Measurements from ENCODE around the gene AGBL1. TPM values are rescaled to one million over a fixed set of nuclear protein-coding genes. Genes with fewer than 3 reads are reported as not detected.
A peak's percentile ranks its signal among the peaks of the same experiment; 100 is the strongest.

The AGBL1 gene
- total RNA-seq, 1 donor from 2014 or later: not detected

GRCh38 chr15:86572368-86572841 lies 492.7 kb downstream of the AGBL1 start:
- no peak for DNase-seq (ENCODE audit: low read depth, low spot score)

GRCh38 chr15:86573476-86573875 lies 493.8 kb downstream of the AGBL1 start:
- no peak for DNase-seq (ENCODE audit: low read depth, low spot score)

GRCh38 chr15:86588413-86588812 lies 508.7 kb downstream of the AGBL1 start:
- no peak for DNase-seq (ENCODE audit: low read depth, low spot score)

- DNase-seq (ENCODE audit: low read depth, low spot score): no peak
These were observed 510.8 kb downstream of the AGBL1 start for GRCh38 chr15:86590461-86590860.

DNA sequence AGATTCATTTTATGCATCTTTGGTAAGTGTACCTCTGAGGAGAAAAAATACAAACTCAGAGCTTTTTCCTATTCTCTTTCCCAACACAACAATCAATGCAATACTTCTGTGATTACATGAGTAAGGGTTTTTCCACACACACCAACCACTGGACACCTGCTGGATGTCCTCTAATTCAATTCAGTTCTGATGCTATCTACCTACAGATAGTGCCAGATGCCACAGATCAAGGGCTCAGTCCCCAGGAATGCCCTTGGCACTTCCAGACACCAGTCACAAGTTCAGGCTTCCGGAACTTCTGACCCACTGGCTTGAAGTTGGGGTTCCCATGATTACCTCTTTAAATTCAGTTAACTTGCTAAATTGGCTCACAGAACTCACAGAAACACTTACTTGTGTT lies 511.5 kb downstream of the AGBL1 start:
- no peak for DNase-seq (ENCODE audit: low read depth, low spot score)

DNA sequence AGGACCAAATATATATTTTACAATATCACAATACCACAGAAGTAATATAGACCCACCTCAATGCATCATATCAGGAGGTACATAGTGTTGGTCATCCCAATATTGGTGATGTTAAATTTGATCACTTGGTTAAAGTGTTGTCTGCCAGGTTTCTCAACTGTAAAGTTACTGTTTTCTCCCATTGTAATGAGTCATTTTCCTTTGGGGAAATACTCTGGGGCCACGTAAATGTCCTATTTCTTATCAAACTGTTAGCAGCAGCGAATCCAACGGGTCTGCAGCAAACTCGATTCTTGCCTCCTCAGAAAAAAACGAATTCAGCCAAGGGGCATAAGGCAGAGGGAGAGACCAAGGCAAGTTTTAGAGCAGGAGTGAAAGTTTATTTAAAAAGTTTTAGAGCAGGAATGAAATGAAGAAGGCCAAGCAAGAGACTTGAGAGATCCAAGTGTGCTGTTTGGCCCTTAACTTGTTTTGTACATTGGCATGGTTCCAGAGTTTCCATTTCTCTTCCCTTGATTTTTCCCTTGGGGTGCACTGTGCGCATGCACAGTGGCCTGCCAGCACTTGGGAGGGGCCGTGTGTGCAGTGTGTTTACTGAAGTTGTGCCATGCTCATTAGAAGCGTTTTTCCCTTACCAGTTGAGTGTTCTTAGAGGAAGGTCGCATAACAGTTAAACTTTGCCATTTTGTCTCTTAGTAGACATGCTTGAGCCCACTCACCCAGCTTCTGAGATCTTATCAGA lies 512.5 kb downstream of the AGBL1 start:
- no peak for DNase-seq (ENCODE audit: low read depth, low spot score)

- DNase-seq (ENCODE audit: low read depth, low spot score): no peak
These were observed 516.1 kb downstream of the AGBL1 start for GRCh38 chr15:86595741-86596140.

DNA sequence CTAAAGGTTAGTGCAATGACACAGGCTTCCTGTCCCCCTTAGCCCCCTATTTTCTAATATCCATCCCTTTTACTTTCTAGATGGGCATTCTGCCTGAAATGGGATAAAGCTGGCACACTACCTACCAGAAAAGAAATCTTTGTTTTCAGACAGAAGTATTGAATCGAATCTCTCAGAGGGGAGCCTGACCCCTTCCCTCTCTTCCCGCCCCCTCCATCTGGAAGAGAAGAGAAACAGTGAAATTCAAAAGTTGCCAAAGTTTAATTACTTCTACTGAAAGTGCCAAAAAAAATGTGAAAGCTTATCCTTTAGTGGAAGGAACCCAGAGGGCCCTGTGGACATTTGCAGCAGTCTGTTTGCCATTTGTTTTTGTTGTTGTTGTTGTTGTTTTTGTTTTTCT lies 523.8 kb downstream of the AGBL1 start:
- no peak for DNase-seq (ENCODE audit: low read depth, low spot score)

- no peak for DNase-seq (ENCODE audit: low read depth, low spot score)
These were observed 529.0 kb downstream of the AGBL1 start for GRCh38 chr15:86608461-86609205.

DNA sequence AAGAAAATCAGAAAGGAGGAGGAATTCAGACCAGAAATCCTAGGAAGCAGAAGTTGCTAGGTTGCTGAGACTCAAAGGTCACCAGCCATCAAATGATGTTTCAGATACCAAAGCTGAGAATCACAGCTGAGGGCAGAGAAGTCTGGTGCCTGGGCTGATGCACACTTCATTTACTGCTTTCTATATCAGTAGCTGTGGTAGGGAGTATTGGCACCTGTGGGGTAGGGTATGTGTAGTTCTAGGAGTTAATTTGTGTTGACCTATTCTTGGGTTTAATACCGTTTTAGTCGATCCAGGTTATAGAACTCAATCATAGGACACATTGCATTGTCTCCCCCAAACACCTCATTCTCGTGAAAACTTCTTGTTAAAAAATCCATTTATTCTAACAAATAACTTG lies 529.6 kb downstream of the AGBL1 start:
- no peak for DNase-seq (ENCODE audit: low read depth, low spot score)

DNA sequence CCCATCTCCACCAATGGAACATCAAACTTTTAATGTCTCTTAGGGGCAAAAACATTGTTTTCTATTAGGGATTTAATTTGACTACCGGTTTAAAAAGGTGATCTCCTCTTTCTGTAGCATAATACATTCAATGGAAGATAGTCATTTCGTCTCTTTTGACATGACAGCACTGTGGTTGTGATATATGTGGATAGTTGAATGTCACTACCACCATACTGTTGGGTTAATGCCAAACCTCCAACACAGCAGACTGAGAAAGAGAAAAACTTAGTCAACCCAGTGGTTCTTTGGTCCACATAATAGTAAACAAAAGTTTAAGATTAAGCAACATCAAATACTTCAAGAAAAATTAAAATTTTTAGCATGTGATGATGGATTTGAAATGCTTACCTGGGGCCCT lies 530.4 kb downstream of the AGBL1 start:
- DNase-seq (ENCODE audit: low read depth, low spot score): no peak

GRCh38 chr15:86611417-86612040 lies 531.9 kb downstream of the AGBL1 start:
- DNase-seq (ENCODE audit: low read depth, low spot score): no peak

GRCh38 chr15:86615411-86615810 lies 535.7 kb downstream of the AGBL1 start:
- DNase-seq (ENCODE audit: low read depth, low spot score): no peak

DNA sequence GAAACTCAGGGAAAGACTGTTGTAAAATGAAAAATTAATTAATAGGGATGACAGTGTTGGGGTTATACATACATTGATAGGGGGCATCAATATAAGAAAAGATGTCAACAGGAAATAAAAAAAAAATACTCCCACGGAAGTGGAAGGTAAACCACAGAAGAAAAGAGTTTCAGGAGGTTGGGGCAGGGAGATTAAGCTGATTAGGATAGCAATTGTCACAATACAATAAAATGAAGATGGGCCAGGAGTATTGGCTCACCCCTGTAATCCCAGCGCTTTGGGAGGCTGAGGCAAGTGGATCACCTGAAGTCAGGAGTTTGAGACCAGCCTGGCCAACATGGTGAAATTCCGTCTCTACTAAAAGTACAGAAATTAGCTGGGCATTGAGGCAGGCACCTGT lies 536.1 kb downstream of the AGBL1 start:
- DNase-seq (ENCODE audit: low read depth, low spot score): no peak

DNA sequence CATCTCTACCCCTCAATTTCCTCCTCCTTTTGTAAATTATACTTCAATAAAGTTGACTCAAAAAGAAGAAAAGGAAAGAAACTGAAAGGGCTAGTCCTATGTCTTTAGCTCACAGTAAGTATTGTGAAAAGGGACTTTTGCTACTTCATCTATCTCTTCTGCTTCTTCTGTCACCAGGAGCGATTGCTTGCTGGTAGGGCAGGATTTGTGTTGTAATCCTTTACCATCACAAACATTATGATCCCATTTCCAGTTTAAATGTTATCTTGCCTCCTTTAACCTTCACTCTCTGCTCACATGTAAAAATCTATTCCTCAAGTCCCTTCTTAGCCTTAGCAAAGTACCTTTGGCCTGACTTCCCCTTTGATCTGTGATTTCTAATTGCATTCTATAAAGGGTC lies 537.1 kb downstream of the AGBL1 start:
- DNase-seq (ENCODE audit: low read depth, low spot score): no peak

GRCh38 chr15:86620157-86620556 lies 540.5 kb downstream of the AGBL1 start:
- no peak for DNase-seq (ENCODE audit: low read depth, low spot score)

- no peak for DNase-seq (ENCODE audit: low read depth, low spot score)
These were observed 541.1 kb downstream of the AGBL1 start for GRCh38 chr15:86620641-86621349.

DNA sequence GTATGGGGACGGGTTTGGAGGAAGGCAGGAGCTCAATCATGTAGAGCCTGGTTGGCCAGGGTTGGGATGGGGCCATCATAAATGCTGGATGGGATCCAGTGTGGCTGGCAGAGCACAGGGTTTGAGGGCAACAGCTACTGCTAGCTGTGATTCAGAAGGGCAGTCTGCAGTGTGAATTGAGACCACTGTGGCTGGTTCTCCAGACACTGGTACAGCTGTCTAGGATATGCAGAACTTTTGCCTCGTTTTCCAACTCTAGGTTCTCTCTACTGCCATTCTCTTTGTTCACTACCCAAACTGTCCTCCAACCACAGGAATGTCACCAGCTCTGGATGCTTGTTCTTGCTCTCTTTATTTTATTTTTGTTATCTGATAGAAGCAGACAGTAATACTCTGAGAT lies 543.6 kb downstream of the AGBL1 start:
- DNase-seq (ENCODE audit: low read depth, low spot score): no peak

DNA sequence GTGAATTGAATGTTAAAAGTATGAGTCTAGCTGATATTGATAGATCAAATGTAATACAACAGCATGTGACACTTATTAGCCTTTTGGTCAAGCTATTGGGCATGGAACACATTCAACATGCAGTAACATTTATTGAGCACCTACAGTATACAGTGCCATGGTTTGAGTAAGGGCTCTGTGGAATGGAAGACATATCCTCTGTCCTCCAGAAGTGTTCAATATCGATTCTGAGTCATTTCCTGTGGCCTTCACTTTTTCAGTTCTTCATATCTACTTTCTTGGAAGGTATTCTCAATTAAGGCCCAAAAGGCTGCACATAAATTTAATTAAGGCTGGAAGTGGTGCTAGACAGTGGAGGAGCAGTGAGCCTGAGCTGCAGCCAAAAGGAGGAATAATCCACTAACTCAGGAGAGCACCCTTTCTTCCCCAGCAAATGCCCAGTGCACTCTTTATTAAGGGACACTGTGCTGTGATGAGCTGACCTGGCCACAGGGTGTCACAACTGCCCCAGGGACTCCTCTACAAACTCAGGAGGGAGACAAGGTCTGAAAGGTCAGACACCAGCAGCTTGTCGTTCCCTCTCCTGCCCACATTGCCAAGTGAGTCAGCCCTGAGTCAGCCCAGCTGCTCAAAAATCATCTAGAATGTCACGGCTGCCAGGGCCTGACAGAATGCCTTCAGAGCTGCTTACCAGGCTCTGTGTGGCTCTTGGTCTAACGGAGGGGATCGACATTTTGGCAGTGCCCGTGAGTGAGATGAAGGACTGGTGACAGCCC lies 544.8 kb downstream of the AGBL1 start:
- peak; percentile 54 for DNase-seq (ENCODE audit: low read depth, low spot score)

DNA sequence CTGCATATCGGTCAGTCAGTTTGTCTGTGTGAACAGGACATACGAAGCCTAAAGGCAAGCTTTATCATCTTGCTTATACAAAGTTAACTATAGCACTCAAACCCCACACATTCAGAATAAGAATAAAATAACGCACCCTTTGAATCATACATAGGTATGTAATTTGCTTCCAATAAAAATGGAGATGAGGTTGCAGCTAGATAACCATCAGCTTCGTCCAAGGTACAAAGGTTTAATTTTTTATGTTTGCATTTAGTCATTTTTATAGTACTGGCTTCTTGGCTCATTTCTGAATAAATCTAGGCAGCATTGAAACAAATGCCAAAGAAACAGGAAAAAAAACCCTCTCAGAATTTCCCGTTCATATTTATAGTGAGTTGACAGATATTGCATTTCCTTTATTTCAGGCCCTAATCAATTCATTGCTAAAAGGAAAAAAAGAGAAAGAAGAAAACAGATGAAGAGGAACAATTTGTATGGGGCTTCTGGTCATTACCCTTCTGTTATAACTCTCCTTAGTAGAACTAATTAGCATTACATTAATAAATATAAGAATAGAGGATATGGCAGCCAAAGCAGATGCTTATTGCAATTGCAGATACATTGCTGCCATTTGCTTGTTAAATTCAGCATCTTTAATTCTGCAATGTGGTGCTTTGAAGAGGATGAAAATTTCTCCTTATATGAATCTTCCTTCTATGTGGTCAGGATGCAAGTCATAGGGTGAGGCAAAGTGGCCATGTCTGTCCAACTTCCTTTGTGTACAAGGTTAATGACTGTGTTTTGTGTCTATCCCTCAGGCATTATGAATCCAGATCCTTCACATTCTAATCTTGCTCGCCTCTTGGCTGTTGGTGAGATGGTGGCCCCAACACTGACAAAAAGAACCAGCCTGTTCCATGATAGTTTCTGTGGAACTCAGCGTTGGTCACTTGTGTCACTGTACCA lies 550.0 kb downstream of the AGBL1 start:
- DNase-seq (ENCODE audit: low read depth, low spot score): no peak
